T-cell (primary cell): Measurements from ENCODE around the gene JMJD1C. TPM values are rescaled to one million over a fixed set of nuclear protein-coding genes. Genes with fewer than 3 reads are reported as not detected.

Experiments
- ATAC-seq, 4 experiments: fragments of 200-7000 bp in 3 of 4; fragments of 150-1000 bp in 1 of 4; cut with Tn5 transposase; replicated peaks in 1 of 4; 1 replicate in 3 of 4; 2 replicates in 1 of 4; pipeline ENCODE4 v1.10.0; 2021; ENCODE audit warnings: moderate library complexity in 3 of 4, mild to moderate bottlenecking in 2 of 4, moderate number of reproducible peaks in 1 of 4
- CTCF ChIA-PET, 2 donors: fragments of 300-600 bp; sonication (Branson Sonifier 250); formaldehyde crosslinking; loops; one replicate each; lab custom pipeline; 2022; ENCODE audit warnings: antibody characterized with exemption in 2 of 2; lab: Charles Lee
- POLR2A ChIA-PET, 2 donors: fragments of 300-600 bp; sonication (Branson Sonifier 250); formaldehyde crosslinking; loops; one replicate each; lab custom pipeline; 2022; ENCODE audit warnings: antibody characterized with exemption in 2 of 2; lab: Charles Lee
- DNase-seq, 35 experiments: peaks; one replicate each; pipeline versions ENCODE4 v3.0.0 to v3.0.0-alpha.2; 2013 to 2023
- H3K27ac ChIP-seq: one replicate; pipeline ENCODE4 v1.5.1; 2013; ENCODE audit warnings: low read length
- H3K27me3 ChIP-seq, 2 experiments: replicated peaks in 1 of 2; 1 replicate in 1 of 2; 2 replicates in 1 of 2; pipeline versions ENCODE4 v1.6.1 to v1.7.0; 2013; ENCODE audit warnings: low read length in 1 of 2, mixed read lengths in 1 of 2; ENCODE audit not compliant: control insufficient read depth in 2 of 2, insufficient read depth in 2 of 2; ENCODE audit errors: extremely low read depth in 1 of 2
- H3K36me3 ChIP-seq, 2 donors: 1 replicate in 1 of 2; 2 replicates in 1 of 2; pipeline versions ENCODE4 v1.6.1 to v1.7.0; 2013; ENCODE audit warnings: low read length in 1 of 2; ENCODE audit not compliant: control insufficient read depth in 2 of 2, insufficient read depth in 1 of 2; ENCODE audit errors: extremely low read depth in 1 of 2
- H3K4me1 ChIP-seq, 2 experiments: 1 replicate in 1 of 2; 2 replicates in 1 of 2; pipeline versions ENCODE4 v1.6.1 to v1.7.0; 2013; ENCODE audit warnings: low read length in 2 of 2, mixed read lengths in 1 of 2; ENCODE audit not compliant: insufficient read depth in 2 of 2, control insufficient read depth in 1 of 2; ENCODE audit errors: extremely low read depth in 1 of 2
- H3K4me3 ChIP-seq, 2 donors: 1 replicate in 1 of 2; 2 replicates in 1 of 2; pipeline versions ENCODE4 v1.5.1 to v1.7.0; 2013; ENCODE audit warnings: mild to moderate bottlenecking in 2 of 2, low read length in 1 of 2, moderate library complexity in 1 of 2; ENCODE audit not compliant: control insufficient read depth in 1 of 2; ENCODE audit errors: extremely low read depth in 1 of 2
- H3K9me3 ChIP-seq: 2 replicates; pipeline ENCODE4 v1.7.0; 2013
- H3K27ac Mint-ChIP-seq, 2 donors: one replicate each; pipeline ENCODE4 v1.8.0; 2020 to 2021; ENCODE audit warnings: mild to moderate bottlenecking in 2 of 2, mixed read lengths in 2 of 2
- H3K27me3 Mint-ChIP-seq, 2 donors: one replicate each; pipeline ENCODE4 v1.8.0; 2021 to 2022; ENCODE audit warnings: mixed read lengths in 2 of 2
- H3K36me3 Mint-ChIP-seq: one replicate; pipeline ENCODE4 v1.8.0; 2021; ENCODE audit warnings: mixed read lengths
- H3K4me1 Mint-ChIP-seq, 3 donors: one replicate each; pipeline ENCODE4 v1.8.0; 2020 to 2022; ENCODE audit warnings: mixed read lengths in 3 of 3, mild to moderate bottlenecking in 1 of 3
- H3K4me3 Mint-ChIP-seq, 3 donors: one replicate each; pipeline ENCODE4 v1.8.0; 2020 to 2022; ENCODE audit warnings: mild to moderate bottlenecking in 3 of 3, mixed read lengths in 3 of 3, moderate library complexity in 3 of 3
- H3K9me3 Mint-ChIP-seq, 3 donors: one replicate each; pipeline ENCODE4 v1.8.0; 2020 to 2022; ENCODE audit warnings: mixed read lengths in 3 of 3
- WGBS: methylation state at CpG from one replicate; pipeline ENCODE4 v1.1.5; 2013; ENCODE audit warnings: missing lambda C conversion rate; ENCODE audit not compliant: insufficient coverage; 5-methylcytosine and 5-hydroxymethylcytosine counted together
- total RNA-seq, 35 experiments: library from RNA in 6 of 35; stranded (reverse) in 6 of 35; fragments of 120-200 nt in 1 of 35; gene quantifications; one replicate each; pipeline versions ENCODE4 v1.2.1 to v1.2.4 and lab custom pipeline; 2013 to 2026

JMJD1C gene
- total RNA-seq, 5 donors from 2014 or later (not counting 1 experiment from before 2014, with no cell fraction given), result 84.1 to 193 (median 92.6) TPM

GRCh38 chr10:63213489-63213888 is 252.3 kb downstream of the JMJD1C start:
- Mint-ChIP-seq H3K27me3 (no peaks in the 10 kb centered on the region), H3K4me3 (no peak overlapping the region), H3K4me1 (peaks cover 39 to 49% (median 44%) of the 10 kb centered on the region in 3 donors), H3K27ac (peak overlapping the region; percentile 40 to 66), H3K9me3 (peaks cover 3 to 6% (median 3%) of the 10 kb centered on the region in 3 donors), H3K36me3 (peaks cover 53% of the 10 kb centered on the region)
- H3K27ac ChIP-seq, result no peak overlapping the region
- H3K4me3 ChIP-seq, result no peak overlapping the region
- DNase-seq (no peak), ATAC-seq (peak in 1 of 4 experiments; percentile 15)
- WGBS, result 97% methylated on average over 3 of the region's 3 CpGs
- peaks cover 0 to 42% of the 10 kb centered on the region in 2 donors for H3K36me3 ChIP-seq
- CTCF ChIA-PET, result interaction anchor here (0.6 to 1.9 kb wide), 8 partner anchors 46 to 1163 kb away, joined by 3 to 4 read pairs (median 3); no protein-coding TSS in a partner anchor
- H3K27me3 ChIP-seq, result no peaks in the 10 kb centered on the region
- H3K9me3 ChIP-seq, result no peaks in the 10 kb centered on the region
- POLR2A ChIA-PET, result interaction anchor here in 1 of 2 donors (0.5 to 1.0 kb wide), 3 partner anchors 18 to 50 kb away, joined by 3 read pairs; no protein-coding TSS in a partner anchor
- peaks cover 0 to 8% of the 10 kb centered on the region in 2 experiments for H3K4me1 ChIP-seq

- WGBS, result no CpG with 5 or more reads among the region's 3 CpGs
- Mint-ChIP-seq H3K36me3 (peaks cover 64% of the 10 kb centered on the region), H3K27me3 (no peaks in the 10 kb centered on the region), H3K27ac (no peak overlapping the region), H3K4me1 (peaks cover 50 to 65% (median 55%) of the 10 kb centered on the region in 3 donors), H3K4me3 (no peak overlapping the region), H3K9me3 (peaks cover 3 to 6% (median 3%) of the 10 kb centered on the region in 3 donors)
- Histone ChIP-seq H3K9me3 (no peaks in the 10 kb centered on the region), H3K27ac (no peak overlapping the region), H3K27me3 (no peaks in the 10 kb centered on the region), H3K4me1 (peaks cover 9 to 13% of the 10 kb centered on the region in 2 experiments), H3K4me3 (no peak overlapping the region), H3K36me3 (peaks cover 0 to 63% of the 10 kb centered on the region in 2 donors)
- CTCF ChIA-PET, result no interaction called here
- no peak for DNase-seq
- ATAC-seq, result no peak
- POLR2A ChIA-PET, result interaction anchor here in 1 of 2 donors (0.6 kb wide), 1 partner anchor 37 kb away, joined by 7 read pairs; no protein-coding TSS in a partner anchor
These were observed 255.1 kb downstream of the JMJD1C start for GRCh38 chr10:63210611-63211196.

- DNase-seq, result no peak
- Mint-ChIP-seq H3K9me3 (peaks cover 3 to 6% (median 3%) of the 10 kb centered on the region in 3 donors), H3K36me3 (peaks cover 64% of the 10 kb centered on the region), H3K4me1 (peaks cover 54 to 73% (median 65%) of the 10 kb centered on the region in 3 donors), H3K27ac (no peak overlapping the region), H3K27me3 (no peaks in the 10 kb centered on the region), H3K4me3 (no peak overlapping the region)
- POLR2A ChIA-PET, result interaction anchor here in 1 of 2 donors (0.7 kb wide), 1 partner anchor 314 kb away, joined by 3 read pairs; no protein-coding TSS in a partner anchor
- Histone ChIP-seq H3K36me3 (peaks cover 0 to 57% of the 10 kb centered on the region in 2 donors), H3K4me3 (no peak overlapping the region), H3K27ac (no peak overlapping the region), H3K4me1 (peaks cover 9 to 14% of the 10 kb centered on the region in 2 experiments), H3K27me3 (no peaks in the 10 kb centered on the region), H3K9me3 (no peaks in the 10 kb centered on the region)
- WGBS, result no CpG with 5 or more reads among the region's 2 CpGs
- CTCF ChIA-PET, result interaction anchor here in 1 of 2 donors (0.6 kb wide), 1 partner anchor 510 kb away, joined by 3 read pairs; no protein-coding TSS in a partner anchor
- ATAC-seq, result no peak
These were observed 256.1 kb downstream of the JMJD1C start for GRCh38 chr10:63209705-63210104.

- H3K4me1 Mint-ChIP-seq, result peaks cover 54 to 75% (median 70%) of the 10 kb centered on the region in 3 donors
- H3K27me3 Mint-ChIP-seq, result no peaks in the 10 kb centered on the region
- Histone ChIP-seq H3K36me3 (peaks cover 0 to 50% of the 10 kb centered on the region in 2 donors), H3K27ac (no peak overlapping the region), H3K9me3 (no peaks in the 10 kb centered on the region), H3K27me3 (no peaks in the 10 kb centered on the region), H3K4me3 (no peak overlapping the region), H3K4me1 (peaks cover 9 to 14% of the 10 kb centered on the region in 2 experiments)
- DNase-seq (no peak), ATAC-seq (no peak)
- peak overlapping the region in 1 of 2 donors; percentile 75 for H3K27ac Mint-ChIP-seq
- WGBS, result no CpG with 5 or more reads among the region's 2 CpGs
- POLR2A ChIA-PET, result interaction anchor here in 1 of 2 donors (0.7 kb wide), 1 partner anchor 20 kb away, joined by 3 read pairs; no protein-coding TSS in a partner anchor
- H3K36me3 Mint-ChIP-seq, result peaks cover 59% of the 10 kb centered on the region
- CTCF ChIA-PET, result interaction anchor here in 1 of 2 donors (0.6 kb wide), 1 partner anchor 511 kb away, joined by 3 read pairs; no protein-coding TSS in a partner anchor
- H3K4me3 Mint-ChIP-seq, result no peak overlapping the region
- peaks cover 3 to 6% (median 3%) of the 10 kb centered on the region in 3 donors for H3K9me3 Mint-ChIP-seq
These were observed 256.8 kb downstream of the JMJD1C start for GRCh38 chr10:63208986-63209385.

GRCh38 chr10:63206997-63207811 is 258.6 kb downstream of the JMJD1C start:
- H3K27me3 ChIP-seq, result no peaks in the 10 kb centered on the region
- ChIA-PET POLR2A (interaction anchor here in 1 of 2 donors (0.6 kb wide), 1 partner anchor 395 kb away, joined by 4 read pairs; no protein-coding TSS in a partner anchor), CTCF (interaction anchor here (0.5 to 1.0 kb wide), 2 partner anchors 9 to 147 kb away, joined by 3 to 8 read pairs; no protein-coding TSS in a partner anchor)
- Mint-ChIP-seq H3K4me1 (peaks cover 47 to 72% (median 63%) of the 10 kb centered on the region in 3 donors), H3K27ac (peak overlapping the region; percentile 22 to 88), H3K36me3 (peaks cover 54% of the 10 kb centered on the region), H3K9me3 (peaks cover 3 to 6% (median 3%) of the 10 kb centered on the region in 3 donors), H3K4me3 (peak overlapping the region in 2 of 3 donors; percentile 10 to 47), H3K27me3 (no peaks in the 10 kb centered on the region)
- H3K4me3 ChIP-seq, result no peak overlapping the region
- H3K9me3 ChIP-seq, result no peaks in the 10 kb centered on the region
- H3K36me3 ChIP-seq, result peaks cover 0 to 37% of the 10 kb centered on the region in 2 donors
- 65% methylated on average over 7 of the region's 7 CpGs for WGBS
- peak in 2 of 4 experiments; percentile 28 to 56 for ATAC-seq
- H3K27ac ChIP-seq, result peak overlapping the region; percentile 10
- peaks cover 9 to 14% of the 10 kb centered on the region in 2 experiments for H3K4me1 ChIP-seq
- DNase-seq, result peak in 1 of 35 experiments; percentile 25
